ENCODE measurements around the gene UBAC2. TPM values are rescaled to one million over a fixed set of nuclear protein-coding genes. Genes with fewer than 3 reads are reported as not detected.
A peak's percentile ranks its signal among the peaks of the same experiment; 100 is the strongest.

The UBAC2 gene
- total RNA-seq, 2 experiments from 2014 or later: 56.0 to 59.0 TPM

GRCh38 chr13:99366075-99366987 lies 165.7 kb downstream of the UBAC2 start:
- Mint-ChIP-seq H3K4me1 (peaks cover 85% of the 10 kb centered on the region), H3K4me3 (no peak overlapping the region), H3K36me3 (peaks cover 53% of the 10 kb centered on the region), H3K9me3 (no peaks in the 10 kb centered on the region), H3K27me3 (no peaks in the 10 kb centered on the region), H3K27ac (peak overlapping the region; percentile 75)
- peak; percentile 24 for DNase-seq

GRCh38 chr13:99367106-99367616 lies 166.5 kb downstream of the UBAC2 start:
- peaks cover 86% of the 10 kb centered on the region for H3K4me1 Mint-ChIP-seq

DNA sequence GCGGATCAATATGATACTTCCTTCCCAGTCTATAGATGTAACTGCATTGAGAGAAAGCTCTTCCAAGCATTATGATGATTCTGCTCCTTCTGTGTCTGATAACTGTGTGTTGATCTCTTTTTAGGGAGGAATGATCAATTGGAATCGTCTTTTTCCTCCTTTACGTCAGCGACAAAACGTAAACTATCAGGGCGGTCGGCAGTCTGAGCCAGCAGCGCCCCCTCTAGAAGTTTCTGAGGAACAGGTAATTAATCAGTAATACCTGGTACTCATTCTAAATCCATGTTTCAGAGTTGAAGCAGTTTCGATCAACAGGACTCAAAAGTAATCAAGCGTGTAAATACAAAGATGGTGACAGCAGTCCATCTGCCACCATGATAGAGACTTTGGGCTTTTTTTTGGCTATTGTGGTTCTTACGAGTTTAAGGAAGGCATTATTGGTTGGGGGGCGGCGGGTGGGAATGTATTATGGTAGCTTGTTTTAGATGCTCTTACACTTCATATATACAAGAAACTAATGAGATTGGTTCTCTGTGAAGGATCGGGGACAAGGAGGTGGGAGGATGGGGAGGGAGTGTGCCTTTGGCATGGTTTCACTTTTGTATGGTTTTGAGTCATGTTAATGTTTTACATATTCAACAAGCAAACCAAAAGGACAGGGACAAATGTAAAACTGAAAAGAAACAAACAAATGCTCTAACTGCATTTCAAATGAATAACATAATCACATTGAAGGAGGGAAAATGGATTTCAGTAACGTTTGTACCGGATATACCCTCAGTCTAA lies 167.2 kb downstream of the UBAC2 start:
- no peaks in the 10 kb centered on the region for H3K9me3 Mint-ChIP-seq
- no peak for DNase-seq
- peaks cover 86% of the 10 kb centered on the region for H3K4me1 Mint-ChIP-seq
- peak overlapping the region; percentile 47 for H3K4me3 Mint-ChIP-seq
- H3K27me3 Mint-ChIP-seq: no peaks in the 10 kb centered on the region
- H3K27ac Mint-ChIP-seq: peak overlapping the region; percentile 61
- peaks cover 52% of the 10 kb centered on the region for H3K36me3 Mint-ChIP-seq

More at GRCh38 chr13:99367106-99367616, 166.5 kb downstream of the UBAC2 start:
- no peaks in the 10 kb centered on the region for H3K9me3 Mint-ChIP-seq
- peaks cover 51% of the 10 kb centered on the region for H3K36me3 Mint-ChIP-seq
- H3K4me3 Mint-ChIP-seq: no peak overlapping the region
- H3K27ac Mint-ChIP-seq: peak overlapping the region; percentile 61
- no peak for DNase-seq
- no peaks in the 10 kb centered on the region for H3K27me3 Mint-ChIP-seq

GRCh38 chr13:99370481-99371275 lies 170.0 kb downstream of the UBAC2 start:
- peak overlapping the region; percentile 49 for H3K4me3 Mint-ChIP-seq
- H3K27ac Mint-ChIP-seq: peak overlapping the region; percentile 82
- H3K4me1 Mint-ChIP-seq: peaks cover 89% of the 10 kb centered on the region
- H3K27me3 Mint-ChIP-seq: no peaks in the 10 kb centered on the region
- H3K36me3 Mint-ChIP-seq: peaks cover 62% of the 10 kb centered on the region
- no peak for DNase-seq
- H3K9me3 Mint-ChIP-seq: no peaks in the 10 kb centered on the region

DNA sequence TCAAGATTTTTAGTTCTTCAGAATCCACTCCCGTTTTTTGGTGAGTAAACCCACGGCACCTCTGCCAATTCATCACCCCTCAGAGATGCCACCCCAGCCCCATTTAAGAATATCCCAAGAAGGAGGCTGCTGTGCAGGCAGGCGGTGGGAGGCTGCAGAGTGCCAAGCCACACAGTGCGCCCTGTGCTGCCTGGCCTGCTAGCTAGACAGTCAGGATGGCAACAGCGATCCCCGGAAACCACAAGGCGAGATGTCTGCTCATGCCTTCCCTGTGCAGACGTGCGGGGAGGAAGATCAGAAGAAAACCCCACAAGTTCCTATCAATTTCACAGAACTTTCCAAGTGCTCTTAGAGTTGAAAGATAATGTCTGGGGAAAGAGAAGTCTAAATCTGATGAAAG lies 171.3 kb downstream of the UBAC2 start:
- Mint-ChIP-seq H3K27ac (peak overlapping the region; percentile 74), H3K4me3 (peak overlapping the region; percentile 16), H3K4me1 (peaks cover 91% of the 10 kb centered on the region), H3K27me3 (no peaks in the 10 kb centered on the region), H3K9me3 (no peaks in the 10 kb centered on the region), H3K36me3 (peaks cover 68% of the 10 kb centered on the region)
- peak; percentile 63 for DNase-seq

DNA sequence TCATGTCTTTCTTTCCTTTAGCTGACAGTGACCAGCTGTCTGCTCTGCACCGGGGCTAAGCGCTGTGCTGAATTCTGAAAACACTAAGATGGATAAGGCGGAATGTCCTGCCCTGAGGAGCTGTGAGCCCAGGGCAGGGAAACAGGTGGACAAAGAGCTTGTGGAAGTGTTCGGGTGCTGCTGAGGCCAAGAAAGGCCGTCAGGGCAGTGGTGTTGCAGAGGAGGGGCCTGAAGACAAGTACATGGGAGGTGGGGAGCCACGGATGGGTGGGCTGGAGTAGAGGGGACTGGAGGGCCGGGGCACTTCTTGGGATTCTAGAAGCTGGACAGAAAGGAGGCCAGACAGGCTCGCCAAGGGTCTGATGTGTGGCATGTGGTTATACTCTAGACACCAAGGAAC lies 172.8 kb downstream of the UBAC2 start:
- H3K36me3 Mint-ChIP-seq: peaks cover 68% of the 10 kb centered on the region
- H3K4me3 Mint-ChIP-seq: no peak overlapping the region
- H3K27ac Mint-ChIP-seq: peak overlapping the region; percentile 43

DNA sequence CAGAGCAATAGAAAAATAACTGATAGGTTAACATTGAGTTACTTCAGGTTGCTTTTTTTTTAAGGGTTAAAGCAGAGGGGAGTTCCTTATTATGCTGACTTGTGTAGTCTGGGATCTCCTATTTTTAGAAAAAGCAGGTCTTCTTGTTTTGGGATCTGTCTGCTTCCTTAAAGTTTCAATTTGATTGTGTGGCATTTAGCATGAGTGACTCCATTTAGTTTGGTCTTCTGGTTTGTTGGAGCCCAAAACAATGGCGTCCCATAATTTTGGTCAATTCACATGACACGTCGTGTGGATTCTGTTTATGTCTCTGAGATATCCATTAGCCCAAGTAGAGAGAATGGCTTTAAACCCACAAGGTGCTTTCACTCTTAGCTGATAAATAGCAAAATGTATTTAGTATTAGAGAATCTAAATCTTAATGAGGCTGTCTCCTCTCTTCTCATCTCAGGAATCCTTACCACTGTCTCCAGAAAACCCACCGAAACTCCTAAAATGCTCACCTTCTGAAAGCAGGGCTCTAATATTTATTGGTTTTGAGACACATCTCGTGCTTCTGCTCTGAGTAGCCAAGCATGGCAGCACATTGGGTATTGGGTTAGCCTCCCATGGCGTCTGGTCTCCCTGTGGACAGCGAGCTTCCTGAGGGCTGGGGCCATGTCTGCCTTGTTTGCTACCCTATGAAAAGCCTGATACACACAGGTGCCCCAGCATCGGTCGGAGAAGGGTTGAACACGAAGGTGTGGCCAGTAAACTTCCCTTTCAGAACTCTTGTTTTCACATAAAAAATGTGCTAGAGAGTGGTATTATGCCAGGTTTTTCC lies 173.7 kb downstream of the UBAC2 start:
- peak overlapping the region; percentile 84 for H3K27ac Mint-ChIP-seq
- DNase-seq: no peak
- H3K36me3 Mint-ChIP-seq: peaks cover 70% of the 10 kb centered on the region
- H3K4me3 Mint-ChIP-seq: no peak overlapping the region
- H3K4me1 Mint-ChIP-seq: peaks cover 84% of the 10 kb centered on the region
- no peaks in the 10 kb centered on the region for H3K27me3 Mint-ChIP-seq
- no peaks in the 10 kb centered on the region for H3K9me3 Mint-ChIP-seq

More for the DNA sequence above, 172.8 kb downstream of the UBAC2 start:
- H3K27me3 Mint-ChIP-seq: no peaks in the 10 kb centered on the region
- no peaks in the 10 kb centered on the region for H3K9me3 Mint-ChIP-seq
- no peak for DNase-seq
- H3K4me1 Mint-ChIP-seq: peaks cover 84% of the 10 kb centered on the region

DNA sequence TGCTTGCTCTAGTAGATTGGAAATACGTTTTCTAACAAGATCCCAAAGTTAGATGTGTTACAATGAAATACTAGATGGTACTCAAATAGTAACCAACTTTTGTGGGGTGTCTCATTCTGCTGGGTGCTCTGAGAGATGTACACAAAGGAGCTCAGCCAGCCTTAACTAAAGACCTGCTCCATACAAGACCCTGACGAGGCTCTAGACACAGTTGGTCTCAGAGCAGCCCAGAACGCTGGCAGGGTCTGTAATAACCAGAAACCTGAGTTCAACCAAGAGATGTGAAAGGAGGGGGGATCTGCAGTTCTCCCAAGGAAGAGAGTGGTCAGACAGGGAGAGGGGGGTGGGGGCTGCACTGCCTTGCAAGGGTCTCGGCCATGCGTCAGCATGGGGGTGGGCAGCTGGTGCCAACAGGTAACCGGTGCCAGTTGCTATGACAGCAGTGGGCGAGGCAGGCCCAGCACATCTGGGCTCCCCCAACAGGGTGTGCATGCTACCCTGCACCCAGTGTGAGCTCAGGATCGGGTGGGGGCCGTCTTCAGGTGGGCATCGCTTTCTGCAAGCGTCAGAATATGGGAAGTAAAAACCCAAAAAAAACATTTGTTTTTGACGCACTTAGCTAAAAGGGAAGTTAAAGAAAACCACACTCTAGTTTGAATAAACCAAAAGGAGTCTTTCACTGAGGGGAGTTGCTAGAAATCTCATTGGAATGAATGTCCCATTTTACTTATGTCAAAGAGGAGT lies 174.5 kb downstream of the UBAC2 start:
- no peaks in the 10 kb centered on the region for H3K27me3 Mint-ChIP-seq
- peak overlapping the region; percentile 84 for H3K27ac Mint-ChIP-seq
- no peaks in the 10 kb centered on the region for H3K9me3 Mint-ChIP-seq
- peaks cover 70% of the 10 kb centered on the region for H3K36me3 Mint-ChIP-seq
- peaks cover 84% of the 10 kb centered on the region for H3K4me1 Mint-ChIP-seq
- peak overlapping the region; percentile 68 for H3K4me3 Mint-ChIP-seq
- DNase-seq: peak; percentile 30

DNA sequence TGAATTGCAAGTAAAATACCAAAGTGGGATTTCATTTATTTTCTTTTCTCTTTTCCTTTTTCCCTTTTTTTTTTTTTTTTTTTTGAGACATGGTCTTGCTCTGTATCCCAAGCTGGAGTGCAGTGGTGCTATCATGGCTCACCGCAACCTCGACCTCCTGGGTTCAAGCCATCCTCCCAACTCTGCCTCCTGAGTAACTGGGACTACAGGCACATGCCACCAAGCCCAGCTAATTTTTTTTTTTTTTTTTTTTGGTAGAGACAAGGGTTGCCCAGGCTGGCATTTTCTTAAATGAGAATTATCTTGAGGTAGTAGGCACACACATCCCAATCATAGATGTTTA lies 175.1 kb downstream of the UBAC2 start:
- H3K4me1 Mint-ChIP-seq: peaks cover 84% of the 10 kb centered on the region
- DNase-seq: no peak

DNA sequence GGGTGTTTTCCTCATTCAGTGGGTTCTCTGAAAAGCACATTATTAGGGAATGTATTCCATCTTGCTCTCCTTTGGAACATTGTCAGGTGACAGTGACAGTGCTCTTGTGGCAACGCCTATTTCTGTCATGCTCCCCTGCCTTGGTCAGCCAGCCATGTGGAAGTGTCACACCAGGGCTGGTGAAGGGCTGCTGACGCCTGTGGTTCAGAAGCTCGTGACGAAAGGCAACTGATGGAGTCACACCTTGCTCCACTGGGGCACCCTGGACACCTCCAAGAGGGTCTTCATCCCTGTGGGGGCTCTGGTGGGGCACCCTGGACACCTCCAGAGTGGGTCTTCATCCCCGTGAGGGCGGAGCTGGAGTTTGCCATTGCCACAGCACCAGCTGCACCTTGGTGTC lies 175.5 kb downstream of the UBAC2 start:
- no peaks in the 10 kb centered on the region for H3K27me3 Mint-ChIP-seq
- peak overlapping the region; percentile 52 for H3K27ac Mint-ChIP-seq
- DNase-seq: no peak
- peaks cover 66% of the 10 kb centered on the region for H3K36me3 Mint-ChIP-seq
- H3K4me1 Mint-ChIP-seq: peaks cover 84% of the 10 kb centered on the region
- H3K9me3 Mint-ChIP-seq: no peaks in the 10 kb centered on the region
- H3K4me3 Mint-ChIP-seq: no peak overlapping the region

More for the DNA sequence above, 175.1 kb downstream of the UBAC2 start:
- Mint-ChIP-seq H3K36me3 (peaks cover 66% of the 10 kb centered on the region), H3K4me3 (no peak overlapping the region), H3K27ac (peak overlapping the region; percentile 84), H3K9me3 (no peaks in the 10 kb centered on the region), H3K27me3 (no peaks in the 10 kb centered on the region)

DNA sequence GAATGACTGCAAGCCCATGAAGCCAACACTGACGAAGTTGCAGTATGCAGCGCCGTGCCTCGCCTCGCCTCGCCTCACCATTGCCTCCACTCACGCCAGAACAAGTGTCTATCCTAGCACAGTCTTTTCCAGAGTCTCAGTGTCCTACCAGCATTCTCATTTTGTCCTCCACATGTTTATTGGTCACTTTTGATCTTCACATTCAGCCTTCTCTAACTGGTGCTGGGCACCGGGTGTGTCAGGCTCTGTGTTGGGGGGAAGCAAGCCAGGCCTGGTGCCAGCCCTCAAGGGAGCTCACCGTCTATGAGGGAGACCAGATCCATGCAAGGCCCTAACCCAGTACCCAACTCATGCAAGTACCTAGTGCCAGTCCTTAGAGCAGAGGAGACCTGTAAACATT lies 176.3 kb downstream of the UBAC2 start:
- DNase-seq: no peak
- Mint-ChIP-seq H3K27me3 (no peaks in the 10 kb centered on the region), H3K27ac (peak overlapping the region; percentile 17), H3K9me3 (no peaks in the 10 kb centered on the region), H3K4me1 (peaks cover 86% of the 10 kb centered on the region), H3K36me3 (peaks cover 73% of the 10 kb centered on the region), H3K4me3 (no peak overlapping the region)

GRCh38 chr13:99377641-99378040 lies 177.0 kb downstream of the UBAC2 start:
- H3K4me3 Mint-ChIP-seq: no peak overlapping the region
- H3K27ac Mint-ChIP-seq: no peak overlapping the region
- H3K9me3 Mint-ChIP-seq: no peaks in the 10 kb centered on the region
- H3K27me3 Mint-ChIP-seq: no peaks in the 10 kb centered on the region
- peaks cover 86% of the 10 kb centered on the region for H3K4me1 Mint-ChIP-seq
- peaks cover 67% of the 10 kb centered on the region for H3K36me3 Mint-ChIP-seq
- no peak for DNase-seq

DNA sequence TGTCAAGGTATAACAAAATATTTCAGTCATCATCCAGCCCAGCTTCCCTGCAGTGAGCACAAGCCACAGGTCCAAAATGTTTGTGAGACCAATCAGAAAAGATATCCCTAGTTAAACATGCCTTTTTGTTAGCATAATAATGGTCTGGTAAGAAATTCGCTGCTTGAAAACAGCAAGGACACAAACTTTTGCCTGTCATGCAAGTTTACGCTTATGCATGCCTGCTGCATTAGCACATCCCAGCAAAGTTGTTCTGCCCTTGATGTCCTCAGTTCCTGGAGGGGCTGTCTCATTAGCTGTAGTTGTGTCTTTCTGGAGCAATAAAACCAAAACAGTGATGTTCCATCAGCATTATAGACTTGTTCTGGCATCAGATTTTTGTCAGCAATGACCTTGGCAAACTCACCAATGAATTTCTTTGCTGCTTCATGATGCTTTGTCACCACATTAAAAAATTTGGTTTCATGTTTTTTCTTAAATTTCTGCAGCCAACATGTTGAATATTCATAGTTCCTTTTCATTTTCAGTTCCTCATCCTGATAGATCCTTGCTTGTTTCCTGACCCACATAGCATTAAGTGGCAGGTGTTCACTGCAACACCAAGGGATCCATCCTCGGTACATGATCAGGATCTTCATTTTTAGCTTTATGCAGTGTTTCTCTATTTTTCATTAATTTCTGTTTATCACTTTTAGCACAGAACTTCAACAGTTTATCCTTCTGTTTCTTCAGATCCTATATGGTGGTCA lies 178.5 kb downstream of the UBAC2 start:
- Mint-ChIP-seq H3K4me3 (no peak overlapping the region), H3K36me3 (peaks cover 61% of the 10 kb centered on the region), H3K9me3 (no peaks in the 10 kb centered on the region), H3K27me3 (no peaks in the 10 kb centered on the region), H3K27ac (no peak overlapping the region), H3K4me1 (peaks cover 88% of the 10 kb centered on the region)
- no peak for DNase-seq

Measured in activated naive CD8-positive, alpha-beta T cell treated with anti-CD3 and anti-CD28 coated beads for 36 hours (primary cell).